ENCODE results near the gene SLC66A1. TPM values are rescaled to one million over a fixed set of nuclear protein-coding genes. Genes with fewer than 3 reads are reported as not detected.

Gene SLC66A1
- total RNA-seq, 1 donor from 2014 or later, result 23.7 TPM

DNA sequence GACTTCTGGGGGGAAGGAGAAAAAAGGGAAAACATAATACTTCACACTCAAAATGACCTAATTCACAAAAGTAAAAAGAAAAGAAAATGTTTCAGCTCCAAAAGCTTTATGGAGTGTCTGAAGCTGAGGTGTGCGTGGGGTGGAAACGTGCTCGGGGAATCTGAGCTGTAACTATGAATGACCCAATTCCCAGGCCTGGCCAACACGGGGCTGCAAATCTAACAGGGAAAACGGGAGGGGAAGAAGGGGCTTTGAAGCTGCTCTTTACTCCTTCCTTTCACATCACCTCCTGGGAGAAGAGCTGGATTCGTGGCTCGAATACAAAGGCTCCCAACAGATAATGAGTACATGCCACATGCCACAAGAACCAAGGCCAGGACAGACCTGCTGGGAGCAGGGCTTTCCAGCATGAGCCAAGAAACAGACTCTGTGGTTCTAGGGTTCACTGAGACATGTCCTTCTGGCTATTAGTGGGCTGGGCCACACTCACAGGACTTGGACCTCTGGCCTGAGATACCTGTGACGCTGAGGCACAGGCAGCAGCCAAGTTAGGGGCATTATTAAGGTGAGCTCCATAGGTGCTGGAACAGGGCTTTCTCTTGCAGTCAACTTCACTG, 51.5 kb downstream of the SLC66A1 start:
- no peak for TF ChIP-seq CTCF (conservative IDR thresholded peaks at IDR 0.05; ENCODE audit: low read depth, low read length)
- DNase-seq (ENCODE audit: low read depth), result no peak
- no peak overlapping the region for H3K4me3 ChIP-seq (ENCODE audit: low read depth, low read length)

- no peak overlapping the region for H3K4me3 ChIP-seq (ENCODE audit: low read depth, low read length)
- no peak for DNase-seq (ENCODE audit: low read depth)
- no peak for TF ChIP-seq CTCF (conservative IDR thresholded peaks at IDR 0.05; ENCODE audit: low read depth, low read length)
These were observed 53.6 kb downstream of the SLC66A1 start for GRCh38 chr1:19365721-19366120.

- no peak for DNase-seq (ENCODE audit: low read depth)
- TF ChIP-seq CTCF (conservative IDR thresholded peaks at IDR 0.05; ENCODE audit: low read depth, low read length), result no peak
- no peak overlapping the region for H3K4me3 ChIP-seq (ENCODE audit: low read depth, low read length)
These were observed 54.7 kb downstream of the SLC66A1 start for GRCh38 chr1:19366599-19367536.

GRCh38 chr1:19367584-19368041, 55.5 kb downstream of the SLC66A1 start:
- H3K4me3 ChIP-seq (ENCODE audit: low read depth, low read length), result no peak overlapping the region
- TF ChIP-seq CTCF (conservative IDR thresholded peaks at IDR 0.05; ENCODE audit: low read depth, low read length), result no peak
- no peak for DNase-seq (ENCODE audit: low read depth)

- TF ChIP-seq CTCF (conservative IDR thresholded peaks at IDR 0.05; ENCODE audit: low read depth, low read length), result no peak
- DNase-seq (ENCODE audit: low read depth), result no peak
- H3K4me3 ChIP-seq (ENCODE audit: low read depth, low read length), result no peak overlapping the region
These were observed 55.9 kb downstream of the SLC66A1 start for GRCh38 chr1:19368050-19368449.

- H3K4me3 ChIP-seq (ENCODE audit: low read depth, low read length), result no peak overlapping the region
- no peak for DNase-seq (ENCODE audit: low read depth)
- TF ChIP-seq CTCF (conservative IDR thresholded peaks at IDR 0.05; ENCODE audit: low read depth, low read length), result no peak
These were observed 56.8 kb downstream of the SLC66A1 start for GRCh38 chr1:19368964-19369363.

All from epithelial cell of proximal tubule (primary cell).